Upper lobe of left lung (tissue), 6 donors: Measurements from ENCODE around the gene EPB41L4B. TPM values are rescaled to one million over a fixed set of nuclear protein-coding genes. Genes with fewer than 3 reads are reported as not detected.

Experiments
- ATAC-seq, 2 donors: fragments of 200-7000 bp; cut with Tn5 transposase; one replicate each; pipeline ENCODE4 v1.9.1; 2022; ENCODE audit warnings: mild to moderate bottlenecking in 2 of 2, moderate library complexity in 2 of 2; ENCODE audit not compliant: low FRiP score in 2 of 2
- DNase-seq, 2 donors: peaks; one replicate each; pipeline ENCODE4 v3.0.0-alpha.2; 2019 to 2020
- H3K27ac ChIP-seq, 4 donors: fragments of 200-600 bp; sonication (generic); one replicate each; pipeline ENCODE4 v1.5.1; 2016 to 2019
- H3K27me3 ChIP-seq, 4 donors: fragments of 200-600 bp; sonication (generic); one replicate each; pipeline ENCODE4 v1.5.1; 2017 to 2019
- H3K36me3 ChIP-seq, 4 donors: fragments of 200-600 bp; sonication (generic); one replicate each; pipeline ENCODE4 v1.5.1; 2016 to 2019
- H3K4me1 ChIP-seq, 4 donors: fragments of 200-600 bp; sonication (generic); one replicate each; pipeline ENCODE4 v1.5.1; 2018 to 2019
- H3K4me3 ChIP-seq, 4 donors: fragments of 200-600 bp; sonication (generic); one replicate each; pipeline ENCODE4 v1.5.1; 2017 to 2019; ENCODE audit warnings: mild to moderate bottlenecking in 2 of 4, moderate library complexity in 1 of 4
- H3K9me3 ChIP-seq, 4 donors: fragments of 200-600 bp; sonication (generic); one replicate each; pipeline ENCODE4 v1.5.1; 2018 to 2019
- CTCF ChIP-seq, 6 experiments: fragments of 450-650 bp in 4 of 6; fragments of 200-600 bp in 2 of 6; sonication (generic) in 2 of 6; IDR thresholded peaks; one replicate each; pipeline ENCODE4 v1.5.1; 2016 to 2019; ENCODE audit warnings: antibody characterized with exemption in 6 of 6
- EP300 ChIP-seq, 4 donors: sonication (generic); formaldehyde crosslinking; IDR thresholded peaks; one replicate each; pipeline ENCODE4 v1.5.1; 2017; ENCODE audit warnings: antibody characterized with exemption in 4 of 4, control low read depth in 2 of 4
- POLR2A ChIP-seq, 4 donors: fragments of 450-650 bp; IDR thresholded peaks; one replicate each; pipeline ENCODE4 v1.5.1; 2016 to 2017; ENCODE audit warnings: antibody characterized with exemption in 4 of 4, mild to moderate bottlenecking in 2 of 4
- POLR2AphosphoS5 ChIP-seq, 2 donors: sonication (generic); formaldehyde crosslinking; IDR thresholded peaks; one replicate each; pipeline ENCODE4 v1.5.1; 2017; ENCODE audit warnings: antibody characterized with exemption in 2 of 2
- WGBS, 2 donors: methylation state at CpG; one replicate each; pipeline ENCODE4 v1.1.5; 2017 to 2018; 5-methylcytosine and 5-hydroxymethylcytosine counted together
- total RNA-seq, 6 donors: library from RNA; depleted of rRNA in 4 of 6; stranded (reverse); fragments of >200 nt in 4 of 6; gene quantifications; one replicate each; pipeline versions ENCODE4 v1.1.0 to v1.2.1, GENCODE V29; 2016 to 2021
- donor health status: DM: no; HTN: no; CAD: no; lungs with moderate emphysema.
- donor health status: DM: no; HTN: yes; CAD: no; lungs with severe emphysema.

EPB41L4B gene
- total RNA-seq, 6 donors from 2014 or later: 8.3 to 28.0 (median 10.9) TPM

DNA sequence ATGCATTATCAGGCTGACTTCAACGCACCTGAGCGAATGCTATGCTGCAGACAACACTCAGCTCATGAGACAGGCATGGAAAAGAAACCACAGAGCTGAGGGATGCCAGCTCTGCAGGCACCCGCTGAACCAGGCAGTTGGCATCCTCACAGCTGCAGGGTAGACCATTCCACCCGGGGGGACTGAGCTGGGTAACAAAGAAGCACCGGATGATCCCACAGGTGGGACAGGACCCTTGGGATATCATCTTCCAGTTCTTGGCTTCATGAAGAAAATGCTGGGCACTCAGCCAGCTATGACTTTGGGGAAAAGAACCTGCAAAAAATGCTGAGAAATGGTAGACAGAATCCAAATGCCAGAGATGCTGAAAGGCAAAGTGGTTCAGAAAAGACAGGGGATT, 9.6 kb downstream of the EPB41L4B start:
- DNase-seq (no peak), ATAC-seq (no peak)
- Histone ChIP-seq H3K9me3 (no peaks in the 10 kb centered on the region), H3K27ac (no peak overlapping the region), H3K36me3 (no peaks in the 10 kb centered on the region), H3K4me3 (no peak overlapping the region), H3K27me3 (no peaks in the 10 kb centered on the region), H3K4me1 (peaks cover 0 to 12% (median 9%) of the 10 kb centered on the region in 4 donors)
- 88 to 94% methylated on average over 5 of the region's 5 CpGs for WGBS, 2 donors
- TF ChIP-seq CTCF (IDR thresholded peaks at IDR 0.05) (no peak), EP300 (IDR thresholded peaks at IDR 0.05) (no peak), POLR2A (IDR thresholded peaks at IDR 0.05) (no peak), POLR2AphosphoS5 (IDR thresholded peaks at IDR 0.05) (no peak)

GRCh38 chr9:109310486-109310901, 10.4 kb downstream of the EPB41L4B start:
- no peak overlapping the region for H3K4me3 ChIP-seq
- no peaks in the 10 kb centered on the region for H3K27me3 ChIP-seq
- no peaks in the 10 kb centered on the region for H3K36me3 ChIP-seq
- DNase-seq (no peak), ATAC-seq (peak in 1 of 2 donors; percentile 25)
- WGBS, 2 donors: 48 to 62% methylated on average over 7 of the region's 7 CpGs
- H3K4me1 ChIP-seq: peaks cover 0 to 7% (median 4%) of the 10 kb centered on the region in 4 donors
- no peak for TF ChIP-seq CTCF (IDR thresholded peaks at IDR 0.05)
- no peak for TF ChIP-seq EP300 (IDR thresholded peaks at IDR 0.05)
- no peak for TF ChIP-seq POLR2AphosphoS5 (IDR thresholded peaks at IDR 0.05)
- TF ChIP-seq POLR2A (IDR thresholded peaks at IDR 0.05): no peak
- no peak overlapping the region for H3K27ac ChIP-seq
- no peaks in the 10 kb centered on the region for H3K9me3 ChIP-seq

DNA sequence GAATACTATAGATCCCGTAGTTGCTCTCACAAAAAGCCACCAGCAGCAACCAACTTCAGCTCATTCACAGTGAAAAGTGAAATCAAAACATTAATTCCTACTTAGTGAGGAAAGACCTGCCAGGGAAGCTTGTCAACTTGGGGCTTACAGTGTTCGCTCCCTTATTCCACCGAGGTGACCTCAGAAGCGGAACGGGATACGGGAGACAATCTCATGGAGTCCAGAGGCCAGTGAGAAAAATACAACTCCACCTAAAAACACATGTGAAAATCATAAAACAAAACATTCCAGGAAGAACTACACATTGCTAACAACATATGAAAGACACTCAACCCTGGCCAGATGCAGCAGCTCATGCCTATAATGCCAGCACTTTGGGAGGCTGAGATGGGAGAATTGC, 11.6 kb downstream of the EPB41L4B start:
- Histone ChIP-seq H3K4me3 (no peak overlapping the region), H3K27me3 (no peaks in the 10 kb centered on the region), H3K27ac (no peak overlapping the region), H3K4me1 (peaks cover 0 to 5% (median 2%) of the 10 kb centered on the region in 4 donors), H3K36me3 (no peaks in the 10 kb centered on the region), H3K9me3 (no peaks in the 10 kb centered on the region)
- 93 to 94% methylated on average over 6 of the region's 6 CpGs for WGBS, 2 donors
- TF ChIP-seq CTCF (IDR thresholded peaks at IDR 0.05): no peak
- no peak for TF ChIP-seq EP300 (IDR thresholded peaks at IDR 0.05)
- TF ChIP-seq POLR2AphosphoS5 (IDR thresholded peaks at IDR 0.05): no peak
- no peak for TF ChIP-seq POLR2A (IDR thresholded peaks at IDR 0.05)
- DNase-seq (no peak), ATAC-seq (no peak)

DNA sequence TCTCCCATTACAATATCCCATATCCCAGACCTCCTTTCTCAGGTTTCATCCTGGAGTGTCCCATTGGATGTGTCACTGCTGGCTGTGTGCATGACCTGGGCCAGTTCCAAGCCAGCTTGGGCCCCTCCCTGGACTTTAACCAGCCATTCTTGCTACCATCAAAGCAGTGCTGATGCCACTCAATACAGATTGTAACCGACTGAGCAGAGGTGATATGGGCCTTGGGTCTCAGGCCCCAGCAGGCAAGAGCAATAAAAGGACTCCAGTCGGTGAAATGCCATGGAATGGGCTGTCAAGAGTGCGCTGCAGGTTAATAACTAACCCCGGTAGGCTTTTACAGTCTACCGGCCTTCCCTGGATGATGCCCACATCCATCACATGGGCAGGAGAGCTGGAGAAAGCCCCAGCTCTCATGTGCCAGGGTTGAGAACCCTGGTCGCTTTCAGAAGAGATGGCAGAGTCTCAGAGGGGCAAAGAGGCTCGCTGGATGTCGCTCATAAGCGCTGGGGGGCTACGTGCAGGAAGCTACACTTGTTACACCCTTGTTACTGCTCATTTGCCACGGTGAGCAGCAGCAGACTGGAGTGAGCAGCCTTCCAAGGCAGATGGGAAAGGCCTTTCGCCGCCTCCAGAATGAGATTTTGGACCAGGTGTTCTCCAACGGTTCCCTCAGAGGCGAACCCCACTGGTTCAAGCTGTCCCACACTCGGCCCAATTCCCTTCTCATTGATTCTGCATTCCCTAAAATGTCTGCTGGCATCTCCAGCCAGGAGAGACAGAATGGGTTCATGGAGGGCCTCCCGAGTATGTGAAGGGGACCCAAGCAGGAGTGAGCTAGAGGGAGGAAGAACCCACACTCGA, 13.2 kb downstream of the EPB41L4B start:
- ATAC-seq: peak; percentile 28
- DNase-seq: no peak

More for the DNA sequence above, 13.2 kb downstream of the EPB41L4B start:
- H3K9me3 ChIP-seq: no peaks in the 10 kb centered on the region
- no peak overlapping the region for H3K4me3 ChIP-seq
- H3K4me1 ChIP-seq: no peaks in the 10 kb centered on the region
- TF ChIP-seq EP300 (IDR thresholded peaks at IDR 0.05): no peak
- TF ChIP-seq POLR2AphosphoS5 (IDR thresholded peaks at IDR 0.05): no peak
- TF ChIP-seq CTCF (IDR thresholded peaks at IDR 0.05): no peak
- no peak for TF ChIP-seq POLR2A (IDR thresholded peaks at IDR 0.05)
- no peaks in the 10 kb centered on the region for H3K36me3 ChIP-seq
- WGBS, 2 donors: 86 to 89% methylated on average over 17 to 18 of the region's 18 CpGs
- no peaks in the 10 kb centered on the region for H3K27me3 ChIP-seq
- H3K27ac ChIP-seq: no peak overlapping the region
